ENCODE measurements around the gene MAD2L1BP.

MAD2L1BP gene

GRCh38 chr6:43677759-43678158 is 42.1 kb downstream of the MAD2L1BP start:
- no peak for TF ChIP-seq CTCF (conservative IDR thresholded peaks at IDR 0.05; ENCODE audit: control insufficient read depth, insufficient read depth, low read depth, low read length)
- no peak overlapping the region for H3K4me3 ChIP-seq (ENCODE audit: control insufficient read depth, low read depth, low read length)
- no peak for DNase-seq (ENCODE audit: low read depth)

GRCh38 chr6:43678341-43678740 is 42.7 kb downstream of the MAD2L1BP start:
- H3K4me3 ChIP-seq (ENCODE audit: control insufficient read depth, low read depth, low read length), result no peak overlapping the region
- TF ChIP-seq CTCF (conservative IDR thresholded peaks at IDR 0.05; ENCODE audit: control insufficient read depth, insufficient read depth, low read depth, low read length), result no peak
- no peak for DNase-seq (ENCODE audit: low read depth)

GRCh38 chr6:43679057-43679456 is 43.4 kb downstream of the MAD2L1BP start:
- TF ChIP-seq CTCF (conservative IDR thresholded peaks at IDR 0.05; ENCODE audit: control insufficient read depth, insufficient read depth, low read depth, low read length), result no peak
- H3K4me3 ChIP-seq (ENCODE audit: control insufficient read depth, low read depth, low read length), result no peak overlapping the region
- DNase-seq (ENCODE audit: low read depth), result no peak

- DNase-seq (ENCODE audit: low read depth), result no peak
- no peak for TF ChIP-seq CTCF (conservative IDR thresholded peaks at IDR 0.05; ENCODE audit: control insufficient read depth, insufficient read depth, low read depth, low read length)
- H3K4me3 ChIP-seq (ENCODE audit: control insufficient read depth, low read depth, low read length), result no peak overlapping the region
Measured at GRCh38 chr6:43680308-43681200, 44.9 kb downstream of the MAD2L1BP start.

- no peak for DNase-seq (ENCODE audit: low read depth)
- no peak for TF ChIP-seq CTCF (conservative IDR thresholded peaks at IDR 0.05; ENCODE audit: control insufficient read depth, insufficient read depth, low read depth, low read length)
- H3K4me3 ChIP-seq (ENCODE audit: control insufficient read depth, low read depth, low read length), result no peak overlapping the region
Measured at GRCh38 chr6:43681303-43681702, 45.7 kb downstream of the MAD2L1BP start.

GRCh38 chr6:43682724-43683429 is 47.2 kb downstream of the MAD2L1BP start:
- DNase-seq (ENCODE audit: low read depth), result peak; percentile 36
- no peak for TF ChIP-seq CTCF (conservative IDR thresholded peaks at IDR 0.05; ENCODE audit: control insufficient read depth, insufficient read depth, low read depth, low read length)
- no peak overlapping the region for H3K4me3 ChIP-seq (ENCODE audit: control insufficient read depth, low read depth, low read length)

All from fibroblast of mammary gland (primary cell).